ENCODE data around the gene IL15.

IL15 gene

GRCh38 chr4:141642711-141643110, 6.3 kb downstream of the IL15 start:
- TF ChIP-seq TCF12 (IDR thresholded peaks at IDR 0.05; ENCODE audit: low read depth) (no peak), REST (IDR thresholded peaks at IDR 0.05; ENCODE audit: low read depth) (no peak), YY1 (IDR thresholded peaks at IDR 0.05; ENCODE audit: low read depth) (no peak), TAF1 (IDR thresholded peaks at IDR 0.05; ENCODE audit: low read depth) (no peak), MAX (IDR thresholded peaks at IDR 0.05) (no peak), ZBTB7A (IDR thresholded peaks at IDR 0.05; ENCODE audit: low read depth) (no peak), NFIC (IDR thresholded peaks at IDR 0.05) (no peak), FOXM1 (IDR thresholded peaks at IDR 0.05; ENCODE audit: borderline replicate concordance, low read depth) (no peak), RAD21 (IDR thresholded peaks at IDR 0.05; ENCODE audit: low read depth) (no peak), USF1 (IDR thresholded peaks at IDR 0.05) (no peak), CEBPB (IDR thresholded peaks at IDR 0.05) (no peak), TEAD4 (IDR thresholded peaks at IDR 0.05) (no peak), EP300 (IDR thresholded peaks at IDR 0.05; ENCODE audit: borderline replicate concordance) (no peak), EGR1 (IDR thresholded peaks at IDR 0.05) (no peak), CREB1 (IDR thresholded peaks at IDR 0.05; ENCODE audit: low read depth) (no peak)

GRCh38 chr4:141643557-141643956, 7.2 kb downstream of the IL15 start:
- TF ChIP-seq YY1 (IDR thresholded peaks at IDR 0.05; ENCODE audit: low read depth): no peak
- TF ChIP-seq FOXM1 (IDR thresholded peaks at IDR 0.05; ENCODE audit: borderline replicate concordance, low read depth): no peak
- TF ChIP-seq EGR1 (IDR thresholded peaks at IDR 0.05): no peak
- no peak for TF ChIP-seq TAF1 (IDR thresholded peaks at IDR 0.05; ENCODE audit: low read depth)
- TF ChIP-seq TCF12 (IDR thresholded peaks at IDR 0.05; ENCODE audit: low read depth): no peak
- no peak for TF ChIP-seq REST (IDR thresholded peaks at IDR 0.05; ENCODE audit: low read depth)
- TF ChIP-seq NFIC (IDR thresholded peaks at IDR 0.05): no peak
- no peak for TF ChIP-seq RAD21 (IDR thresholded peaks at IDR 0.05; ENCODE audit: low read depth)
- TF ChIP-seq TEAD4 (IDR thresholded peaks at IDR 0.05): no peak
- no peak for TF ChIP-seq USF1 (IDR thresholded peaks at IDR 0.05)
- no peak for TF ChIP-seq MAX (IDR thresholded peaks at IDR 0.05)
- no peak for TF ChIP-seq CREB1 (IDR thresholded peaks at IDR 0.05; ENCODE audit: low read depth)
- no peak for TF ChIP-seq CEBPB (IDR thresholded peaks at IDR 0.05)

- TF ChIP-seq TEAD4 (IDR thresholded peaks at IDR 0.05) (0 out of 2 replicates have a peak, but pooled peaks have one; percentile 20), NFIC (IDR thresholded peaks at IDR 0.05) (no peak), TCF12 (IDR thresholded peaks at IDR 0.05; ENCODE audit: low read depth) (no peak), RAD21 (IDR thresholded peaks at IDR 0.05; ENCODE audit: low read depth) (no peak), MAX (IDR thresholded peaks at IDR 0.05) (no peak)
Measured at GRCh38 chr4:141645611-141646340, 9.4 kb downstream of the IL15 start.

- TF ChIP-seq NFIC (IDR thresholded peaks at IDR 0.05) (no peak), TCF12 (IDR thresholded peaks at IDR 0.05; ENCODE audit: low read depth) (no peak), FOXM1 (IDR thresholded peaks at IDR 0.05; ENCODE audit: borderline replicate concordance, low read depth) (no peak), EP300 (IDR thresholded peaks at IDR 0.05; ENCODE audit: borderline replicate concordance) (no peak), EGR1 (IDR thresholded peaks at IDR 0.05) (no peak), ZBTB7A (IDR thresholded peaks at IDR 0.05; ENCODE audit: low read depth) (no peak), USF1 (IDR thresholded peaks at IDR 0.05) (no peak), TAF1 (IDR thresholded peaks at IDR 0.05; ENCODE audit: low read depth) (no peak), CREB1 (IDR thresholded peaks at IDR 0.05; ENCODE audit: low read depth) (no peak), REST (IDR thresholded peaks at IDR 0.05; ENCODE audit: low read depth) (no peak), CEBPB (IDR thresholded peaks at IDR 0.05) (no peak), MAX (IDR thresholded peaks at IDR 0.05) (no peak), YY1 (IDR thresholded peaks at IDR 0.05; ENCODE audit: low read depth) (no peak)
Measured at GRCh38 chr4:141646969-141647368, 10.6 kb downstream of the IL15 start.
